Retina (tissue), 1 donor: Measurements from ENCODE around the gene TMEM127.
"Not testable (repeated sequence)": the region's sequence is repeated elsewhere in the genome, so short reads cannot be mapped to it uniquely, and the experiment has no call there.

Experiments used
- DNase-seq: peaks from one replicate; pipeline ENCODE4 v3.0.0-alpha.2; 2016

The TMEM127 gene

GRCh38 chr2:96239745-96240264, 26.0 kb downstream of the TMEM127 start:
- no peak for DNase-seq

DNA sequence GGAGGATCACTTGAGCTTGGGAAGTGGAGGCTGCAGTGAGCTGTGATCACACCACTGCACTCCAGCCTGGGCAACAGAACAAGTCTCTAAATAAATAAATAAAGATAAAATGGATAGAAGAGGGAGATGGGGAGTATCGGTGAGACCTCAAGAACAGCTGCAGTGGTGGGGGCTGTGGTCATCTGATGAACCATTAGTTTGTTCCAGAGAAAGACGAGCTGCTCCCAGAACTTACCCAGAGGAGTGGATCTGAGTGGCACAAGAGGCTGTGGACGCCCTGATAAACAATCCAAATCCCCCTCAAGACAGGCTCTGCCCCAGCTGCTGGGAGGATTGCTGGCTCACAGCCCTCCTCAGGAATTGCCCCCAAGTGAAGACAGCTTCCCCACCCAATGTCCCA, 26.7 kb downstream of the TMEM127 start:
- DNase-seq: no peak

DNA sequence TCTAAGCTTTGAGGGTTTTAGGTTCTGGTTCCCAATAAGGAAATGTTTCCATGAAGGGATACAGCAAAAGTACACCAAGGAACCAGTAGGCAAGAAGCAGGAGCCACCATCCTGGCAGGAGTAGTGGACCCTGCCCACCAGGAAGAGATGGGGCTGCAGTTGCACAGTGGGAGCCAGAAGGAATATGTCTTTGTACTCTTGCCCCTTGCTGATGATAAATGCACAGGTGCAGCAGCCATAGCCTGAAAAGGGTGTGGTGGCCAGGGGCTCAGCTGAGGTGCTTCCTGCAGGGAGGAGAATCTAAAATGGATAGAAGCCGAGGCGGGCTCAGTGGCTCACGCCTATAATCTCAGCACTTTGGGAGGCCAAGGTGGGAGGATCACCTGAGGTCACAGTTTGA, 27.5 kb downstream of the TMEM127 start:
- no peak for DNase-seq

GRCh38 chr2:96236882-96237281, 28.9 kb downstream of the TMEM127 start:
- DNase-seq: no peak

DNA sequence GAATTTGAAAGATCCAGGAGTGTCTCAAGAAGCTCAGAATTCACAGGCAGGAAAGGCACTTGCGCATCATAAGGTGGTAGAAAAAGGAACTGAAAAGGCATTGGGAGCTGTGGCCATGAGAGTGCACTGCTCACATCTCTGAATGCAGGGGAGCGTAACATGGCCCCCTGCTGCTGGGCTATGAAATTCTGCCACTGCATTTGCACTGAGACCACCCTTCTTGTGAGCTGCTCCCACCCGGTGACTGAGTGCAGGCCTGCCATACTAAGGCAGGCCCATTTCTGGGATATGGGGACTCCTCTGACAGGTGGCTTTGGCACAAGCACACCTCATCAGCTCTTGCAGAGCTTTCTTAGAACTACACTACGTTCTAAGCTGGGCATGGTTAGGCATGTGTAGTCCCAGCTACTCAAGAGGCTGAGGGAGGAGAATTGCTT, 31.9 kb downstream of the TMEM127 start:
- no peak for DNase-seq

DNA sequence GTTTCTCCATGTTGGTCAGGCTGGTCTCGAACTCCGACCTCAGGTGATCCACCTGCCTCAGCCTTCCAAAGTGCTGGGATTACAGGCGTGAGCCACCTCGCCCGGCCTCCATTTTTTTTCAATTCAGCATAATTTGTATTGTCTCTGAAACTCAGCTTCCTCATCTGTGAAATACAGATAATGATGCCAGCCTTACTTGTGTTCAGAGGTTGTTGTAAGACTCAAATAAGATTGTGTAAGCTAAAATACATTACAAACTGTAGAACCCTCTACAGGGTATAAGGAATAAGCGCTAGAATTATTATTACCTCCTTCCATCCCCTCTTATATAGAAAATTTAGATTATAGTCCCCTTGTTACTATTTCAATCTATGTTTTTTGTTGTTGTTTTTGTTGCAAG, 32.4 kb downstream of the TMEM127 start:
- DNase-seq: no peak

GRCh38 chr2:96231316-96231715, 34.5 kb downstream of the TMEM127 start:
- no peak for DNase-seq

- DNase-seq: no peak
These were observed 40.7 kb downstream of the TMEM127 start for GRCh38 chr2:96225016-96225533.

DNA sequence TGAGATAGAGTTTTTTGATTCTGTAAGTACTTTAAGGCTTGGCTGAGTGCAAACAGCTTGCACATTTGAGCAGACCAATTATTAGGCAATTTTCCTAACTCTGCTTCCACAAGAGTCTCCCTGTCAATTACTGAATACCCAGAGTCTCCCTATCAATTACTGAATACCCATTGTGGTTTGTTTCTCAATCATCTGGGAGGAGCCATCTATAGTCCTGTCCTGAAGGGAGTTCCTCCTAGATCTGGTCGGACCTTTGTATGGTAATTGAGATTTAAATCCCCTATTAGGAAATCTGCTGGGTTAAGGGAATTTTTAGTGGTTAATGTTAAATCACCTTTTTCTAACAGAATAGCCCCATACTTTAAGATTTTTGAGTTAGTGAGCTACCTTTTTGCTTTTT, 44.7 kb downstream of the TMEM127 start:
- not testable (repeated sequence) for DNase-seq

DNA sequence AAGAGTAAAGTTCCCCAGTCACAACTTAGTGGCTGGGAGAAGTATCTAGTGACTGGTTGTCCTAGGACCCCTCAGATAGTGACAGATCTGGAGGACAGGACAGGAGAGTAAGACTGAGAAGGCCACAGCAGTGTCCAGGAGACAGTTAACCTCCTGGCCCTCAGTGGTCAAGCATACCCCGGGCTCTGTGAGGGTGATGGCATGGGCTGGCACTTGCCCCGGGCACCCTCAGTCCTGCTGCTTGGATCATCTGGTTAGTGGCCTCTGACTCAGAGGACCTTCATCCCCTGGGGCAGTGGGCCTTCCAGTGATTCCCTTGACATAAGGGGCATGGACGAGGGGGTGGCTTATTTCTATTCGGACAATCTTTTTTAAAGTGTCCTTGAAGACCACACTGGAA, 45.8 kb downstream of the TMEM127 start:
- not testable (repeated sequence) for DNase-seq

DNA sequence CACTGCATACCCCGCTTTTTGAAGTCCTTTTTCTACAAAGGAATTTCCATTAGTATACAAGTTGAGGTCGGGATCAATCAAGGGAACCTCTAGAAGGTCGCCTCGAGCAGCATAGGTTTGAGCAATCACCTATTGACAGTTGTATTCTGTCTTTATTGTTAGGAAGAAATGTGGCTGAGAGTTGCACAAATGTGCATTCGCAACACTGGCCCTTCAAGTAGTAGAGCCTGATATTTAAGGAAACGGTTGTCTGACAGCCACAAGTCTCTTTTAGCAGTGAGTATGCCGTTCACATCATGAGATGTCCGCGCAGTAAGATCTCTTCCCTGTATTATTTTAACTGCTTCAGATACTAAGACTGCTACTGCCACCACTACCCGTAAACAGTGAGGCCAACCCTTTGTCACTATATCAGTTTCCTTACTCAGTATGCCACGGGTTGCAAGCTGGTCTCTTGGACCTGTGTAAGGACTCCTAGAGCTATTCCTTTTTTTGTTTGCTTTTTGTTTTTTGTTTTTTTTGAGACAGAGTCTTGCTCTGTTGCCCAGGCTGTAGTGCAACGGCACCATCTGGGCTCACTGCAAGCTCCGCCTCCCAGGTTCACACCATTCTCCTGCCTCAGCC, 47.2 kb downstream of the TMEM127 start:
- DNase-seq: no peak

- no peak for DNase-seq
These were observed 51.2 kb downstream of the TMEM127 start for GRCh38 chr2:96214554-96214953.

DNA sequence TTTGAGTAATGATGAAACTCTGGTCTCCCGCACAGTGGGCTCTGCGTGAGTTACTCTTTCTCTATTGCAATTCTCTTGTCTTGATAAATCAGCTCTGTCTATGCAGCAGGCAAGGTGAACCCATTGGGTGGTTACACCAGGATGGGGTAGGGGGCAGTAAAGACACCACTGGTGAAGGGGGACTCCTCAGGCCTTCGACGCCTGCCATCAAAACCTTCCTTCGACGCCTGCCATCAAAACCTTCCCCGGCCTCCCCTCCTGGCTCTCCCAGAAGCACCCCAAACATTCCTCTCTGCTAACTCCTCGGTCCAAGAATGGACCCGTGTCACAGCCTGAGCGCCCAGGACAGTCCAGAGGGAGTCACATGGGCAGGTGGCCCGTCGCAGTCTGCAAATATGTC, 52.4 kb downstream of the TMEM127 start:
- DNase-seq: no peak

- DNase-seq: no peak
These were observed 53.5 kb downstream of the TMEM127 start for GRCh38 chr2:96212339-96212738.

- DNase-seq: no peak
These were observed 56.1 kb downstream of the TMEM127 start for GRCh38 chr2:96209729-96210085.

- DNase-seq: peak; percentile 24
These were observed 56.6 kb downstream of the TMEM127 start for GRCh38 chr2:96209011-96209728.

DNA sequence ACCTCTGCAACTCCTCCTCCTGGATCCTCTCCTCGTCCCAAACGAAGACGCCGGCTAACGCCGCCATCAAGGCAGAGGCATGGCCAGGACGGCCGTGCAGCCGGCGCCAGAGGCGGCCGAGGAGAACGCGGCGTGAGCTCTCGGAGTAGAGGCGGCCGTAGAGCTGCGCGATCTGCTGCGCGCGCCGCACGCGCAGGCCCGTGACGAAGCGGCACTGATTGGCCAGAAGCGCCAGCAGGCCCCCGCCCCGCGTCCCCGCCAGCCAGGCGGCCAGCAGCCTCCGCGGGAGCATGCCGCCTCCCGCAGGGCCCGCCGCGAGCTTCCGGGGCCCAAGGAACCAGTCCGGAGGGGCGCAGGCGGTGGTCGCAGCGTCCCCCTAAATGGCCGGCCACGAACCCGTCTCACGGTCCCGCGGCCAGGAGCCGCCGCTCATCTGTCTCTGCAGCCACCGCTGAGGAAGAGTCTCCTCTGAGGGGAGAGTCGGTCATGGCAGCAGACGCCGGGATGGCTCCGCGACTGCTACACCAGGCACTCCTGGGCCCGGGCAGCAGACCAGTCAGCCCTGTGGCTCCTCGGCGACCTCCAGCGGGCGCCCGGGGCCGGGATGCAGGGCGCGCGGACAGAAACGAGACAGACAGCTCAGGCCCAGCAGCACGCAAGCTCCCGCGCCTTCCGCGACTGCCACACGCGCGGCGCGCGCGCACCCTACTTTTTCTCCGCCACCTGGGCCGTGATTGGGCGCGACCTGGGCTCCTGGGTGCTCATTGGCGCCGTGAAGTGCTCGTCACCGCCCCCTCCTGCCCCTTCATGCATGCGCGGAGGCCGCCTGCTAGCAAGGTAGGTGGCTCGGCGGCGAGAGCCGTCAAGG, 57.4 kb downstream of the TMEM127 start, which contains the start of gene STARD7:
Gene STARD7, minus strand, starts transcription at position 685 of the 868 bp plus-strand sequence. Its CDS starts 393 bp downstream, at position 292.
- DNase-seq: peak; percentile 100

- no peak for DNase-seq
These were observed 58.0 kb downstream of the TMEM127 start for GRCh38 chr2:96207774-96208142.

DNA sequence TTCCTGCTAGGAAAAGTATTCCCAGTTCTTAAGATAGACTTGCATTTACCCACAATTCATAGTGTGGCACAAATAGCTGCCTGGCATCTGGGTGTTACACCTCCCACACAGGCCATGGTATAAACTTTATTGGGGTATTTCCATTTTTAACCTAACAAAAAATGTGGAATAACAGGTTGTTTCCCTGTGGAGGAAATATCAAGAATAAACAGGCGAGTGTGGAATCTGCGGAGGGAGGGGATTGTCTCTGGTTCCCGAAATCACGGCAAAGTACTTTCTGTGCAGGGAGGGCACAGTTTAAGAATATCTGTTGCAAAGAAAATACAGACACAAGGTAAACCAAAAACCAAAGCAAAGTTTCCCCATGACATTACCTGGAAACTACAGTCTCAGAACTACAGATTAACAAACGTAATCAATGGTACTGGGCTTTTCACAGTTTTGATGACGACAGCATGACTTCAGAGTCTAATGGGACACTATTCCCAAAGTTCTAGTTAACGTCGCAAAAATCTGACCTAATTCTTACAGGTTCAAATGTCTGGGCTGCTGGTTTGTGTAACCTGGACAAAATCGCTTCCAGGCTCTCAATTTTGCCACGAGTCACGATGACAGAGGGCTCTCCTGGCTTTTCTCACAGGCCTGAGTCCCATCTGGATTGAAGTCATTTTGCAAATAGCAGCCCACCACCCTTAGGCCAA, 58.6 kb downstream of the TMEM127 start:
- DNase-seq: no peak

DNA sequence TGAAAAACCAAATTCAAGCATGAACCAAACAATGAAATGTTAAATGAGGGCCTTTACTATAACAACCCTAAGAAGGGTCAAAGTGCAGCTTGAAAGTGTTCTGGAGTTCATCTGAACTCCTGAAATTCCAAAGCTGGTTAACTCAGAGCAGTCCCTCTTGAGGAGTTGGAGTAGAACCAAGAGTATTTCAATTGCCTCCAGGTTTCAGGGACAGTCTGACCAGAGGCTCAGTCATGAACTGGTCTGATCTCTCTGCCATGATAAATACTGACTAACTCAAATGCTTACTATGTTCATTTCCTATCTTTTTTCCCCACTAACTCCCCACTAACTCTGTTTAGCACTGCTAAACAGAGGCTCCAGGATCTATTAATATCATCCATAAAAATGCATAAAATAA, 59.9 kb downstream of the TMEM127 start:
- no peak for DNase-seq

DNA sequence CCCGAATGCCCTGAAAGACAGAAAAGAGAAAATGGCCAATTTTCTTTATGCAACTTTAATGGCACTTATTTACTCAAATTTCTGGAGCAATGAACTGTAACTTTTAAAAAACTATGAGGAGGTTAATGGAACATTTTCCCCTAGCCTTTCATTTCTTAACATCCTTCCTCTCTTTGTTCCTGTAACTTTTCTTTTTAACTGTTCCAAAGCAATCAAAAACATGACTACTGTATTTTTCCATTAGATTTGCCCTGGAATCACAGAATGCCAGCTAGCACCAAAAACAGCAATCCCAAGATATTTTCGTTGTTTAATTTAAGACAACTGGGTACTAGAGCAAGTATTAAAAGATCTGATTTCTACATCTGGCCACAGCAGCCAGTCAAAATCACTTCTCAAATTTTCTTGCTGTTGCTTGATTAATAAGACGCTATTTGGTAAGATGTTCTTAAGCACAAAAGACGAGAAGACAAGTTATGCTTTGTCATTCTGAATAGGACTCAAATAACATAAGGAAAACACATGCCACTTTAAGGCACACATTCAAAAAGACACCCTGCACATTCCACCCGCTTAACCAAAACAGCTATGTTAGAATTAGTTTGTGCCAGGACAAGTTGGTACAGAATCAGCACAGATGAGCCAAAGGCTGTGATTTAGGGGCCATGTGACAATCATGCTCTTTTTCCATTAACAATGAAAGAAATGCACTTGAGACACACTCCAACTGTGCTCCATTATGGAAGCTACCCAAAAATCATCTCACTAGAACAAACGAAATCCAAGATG, 60.8 kb downstream of the TMEM127 start:
- no peak for DNase-seq
